MV-4-11 (cell line): ENCODE data around the gene SLC6A14.

Experiments
- DNase-seq: peaks from one replicate; lab custom pipeline; 2025; lab: John Stamatoyannopoulos, UW

The SLC6A14 gene, protein sequence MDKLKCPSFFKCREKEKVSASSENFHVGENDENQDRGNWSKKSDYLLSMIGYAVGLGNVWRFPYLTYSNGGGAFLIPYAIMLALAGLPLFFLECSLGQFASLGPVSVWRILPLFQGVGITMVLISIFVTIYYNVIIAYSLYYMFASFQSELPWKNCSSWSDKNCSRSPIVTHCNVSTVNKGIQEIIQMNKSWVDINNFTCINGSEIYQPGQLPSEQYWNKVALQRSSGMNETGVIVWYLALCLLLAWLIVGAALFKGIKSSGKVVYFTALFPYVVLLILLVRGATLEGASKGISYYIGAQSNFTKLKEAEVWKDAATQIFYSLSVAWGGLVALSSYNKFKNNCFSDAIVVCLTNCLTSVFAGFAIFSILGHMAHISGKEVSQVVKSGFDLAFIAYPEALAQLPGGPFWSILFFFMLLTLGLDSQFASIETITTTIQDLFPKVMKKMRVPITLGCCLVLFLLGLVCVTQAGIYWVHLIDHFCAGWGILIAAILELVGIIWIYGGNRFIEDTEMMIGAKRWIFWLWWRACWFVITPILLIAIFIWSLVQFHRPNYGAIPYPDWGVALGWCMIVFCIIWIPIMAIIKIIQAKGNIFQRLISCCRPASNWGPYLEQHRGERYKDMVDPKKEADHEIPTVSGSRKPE

DNA sequence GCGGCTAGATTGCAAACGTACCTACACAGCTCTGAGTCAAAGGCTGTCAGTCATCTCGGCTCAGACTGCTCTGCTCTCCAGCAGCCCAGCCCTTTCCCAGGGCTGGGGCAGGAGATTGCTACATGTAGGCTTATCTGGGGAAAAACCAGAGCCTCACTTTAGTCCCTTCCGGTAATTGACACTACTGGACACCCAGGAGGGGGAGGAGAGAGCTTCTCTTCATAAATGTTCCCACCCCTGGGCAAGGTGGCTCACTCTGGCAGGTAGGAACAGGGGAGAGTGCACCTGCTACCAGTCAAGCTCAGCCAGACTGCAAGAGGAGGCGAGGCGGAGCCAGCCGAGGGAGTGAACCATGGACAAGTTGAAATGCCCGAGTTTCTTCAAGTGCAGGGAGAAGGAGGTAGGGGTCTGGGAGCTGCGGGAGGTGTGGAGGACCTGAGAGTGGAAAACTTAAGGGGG lies at the start of gene SLC6A14:
SLC6A14 (plus strand) TSS at position 249 of the 459 bp plus-strand sequence; CDS start at position 353, 104 bp downstream.
- no peak for DNase-seq

DNA sequence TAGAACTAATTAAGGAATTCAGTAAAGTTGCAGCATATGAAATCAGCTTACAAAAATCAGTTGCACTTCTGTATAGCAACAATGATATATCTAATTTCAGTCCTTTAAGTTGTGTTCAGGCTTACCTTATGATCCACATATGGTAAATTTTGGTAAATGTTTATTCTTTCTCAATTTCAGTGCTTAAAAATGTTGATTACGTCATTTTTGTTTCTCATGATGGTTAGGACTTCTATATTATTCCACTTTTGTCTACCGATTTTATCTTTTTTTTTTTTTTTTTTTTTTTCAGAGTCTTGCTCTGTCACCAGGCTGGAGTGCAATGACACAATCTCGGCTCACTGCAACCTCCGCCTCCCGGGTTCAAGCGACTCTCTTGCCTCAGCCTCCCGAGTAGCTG lies 40.7 kb upstream of the SLC6A14 start:
- DNase-seq, result no peak

DNA sequence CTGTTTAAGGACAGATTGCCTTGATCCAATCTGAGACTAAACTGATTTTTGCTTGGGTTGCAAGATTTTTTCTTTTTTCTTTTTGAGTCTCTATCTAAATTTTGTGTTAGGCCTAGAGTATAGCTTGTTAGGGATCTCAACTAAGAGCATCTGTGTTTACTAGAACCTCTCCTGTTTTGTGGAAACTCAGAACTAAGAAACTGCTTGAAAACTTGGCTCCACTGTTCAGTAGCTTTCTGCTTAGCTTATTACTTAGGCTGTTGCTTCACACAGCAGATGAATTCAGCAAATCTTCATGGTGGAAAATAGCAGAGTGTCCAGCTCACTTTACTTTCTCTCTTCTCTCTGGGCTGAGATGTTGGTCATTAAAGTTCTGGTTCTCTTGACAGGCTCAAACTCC lies 36.7 kb upstream of the SLC6A14 start:
- DNase-seq, result no peak

DNA sequence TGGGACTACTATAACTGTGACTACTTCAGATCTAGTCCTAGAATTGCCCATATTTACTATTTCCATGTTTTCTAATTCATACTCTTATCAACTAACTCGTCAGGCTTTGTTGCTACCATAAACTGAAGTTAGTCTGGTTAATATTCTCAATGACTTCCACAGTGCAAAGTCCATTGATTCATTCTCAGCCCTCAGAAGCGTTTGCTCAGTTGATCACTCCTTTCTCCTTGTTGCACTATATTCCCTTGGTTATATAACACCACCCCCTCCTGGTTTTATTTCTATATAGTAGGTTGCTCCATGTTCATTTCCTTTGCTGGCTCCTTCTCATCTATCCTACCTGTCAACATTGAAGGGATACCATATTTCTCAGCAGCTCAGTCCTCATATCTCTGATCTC lies 27.2 kb upstream of the SLC6A14 start:
- no peak for DNase-seq

DNA sequence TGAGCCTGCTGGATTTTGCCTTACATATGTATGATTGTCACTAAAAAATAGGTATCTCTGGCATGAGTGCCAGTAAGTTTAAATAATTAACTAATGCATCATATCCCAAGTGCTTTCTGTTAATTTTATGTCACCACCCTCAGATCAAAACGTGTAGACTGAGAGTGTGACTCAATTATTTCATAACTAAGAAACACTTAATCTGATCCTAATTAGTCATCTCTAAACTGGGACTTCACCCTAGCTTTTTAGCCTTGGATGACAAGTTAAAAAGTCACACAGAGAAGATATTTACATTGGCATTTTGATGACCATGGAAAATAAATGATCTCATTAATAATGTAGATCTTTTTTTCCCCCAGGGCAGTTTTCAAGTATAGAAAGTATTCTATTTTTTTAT lies 23.1 kb upstream of the SLC6A14 start:
- DNase-seq, result no peak

DNA sequence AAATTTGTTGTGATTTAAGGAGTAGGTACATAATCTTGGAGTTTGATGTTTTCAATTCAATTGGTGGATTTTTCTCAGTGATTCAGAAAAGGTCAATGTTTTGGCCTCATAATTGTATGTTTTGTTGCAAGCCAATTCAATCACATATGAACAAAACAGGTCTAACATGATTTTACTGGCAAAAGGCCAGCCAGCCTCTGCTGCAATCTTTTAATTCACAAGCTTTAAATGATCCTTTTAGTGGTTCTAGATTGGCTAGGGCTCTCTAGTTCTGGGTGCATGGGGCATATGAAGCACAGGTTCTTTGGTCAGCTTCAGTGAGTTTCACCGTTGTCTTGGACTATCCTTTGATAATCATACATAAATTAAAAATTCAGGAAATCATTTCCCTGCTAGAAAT lies 19.2 kb upstream of the SLC6A14 start:
- DNase-seq, result no peak

DNA sequence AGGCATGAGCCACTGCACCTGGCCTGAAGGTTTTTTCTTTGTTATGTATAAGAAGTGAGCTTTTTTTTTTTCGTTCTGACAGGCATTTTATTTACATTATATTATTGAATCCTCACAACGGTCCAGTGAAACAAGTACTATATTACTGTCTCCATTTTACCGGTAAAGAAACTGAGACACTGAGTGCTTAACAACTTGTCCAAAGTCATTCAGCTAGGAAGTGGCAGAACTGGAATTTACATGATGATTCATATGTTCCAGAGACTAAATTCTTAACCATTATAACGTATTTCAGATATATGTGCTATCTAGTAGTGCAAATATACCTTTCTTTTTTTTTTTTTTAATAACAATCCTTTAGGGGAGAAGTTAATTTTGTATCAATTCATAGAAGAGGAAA lies 18.4 kb upstream of the SLC6A14 start:
- no peak for DNase-seq

DNA sequence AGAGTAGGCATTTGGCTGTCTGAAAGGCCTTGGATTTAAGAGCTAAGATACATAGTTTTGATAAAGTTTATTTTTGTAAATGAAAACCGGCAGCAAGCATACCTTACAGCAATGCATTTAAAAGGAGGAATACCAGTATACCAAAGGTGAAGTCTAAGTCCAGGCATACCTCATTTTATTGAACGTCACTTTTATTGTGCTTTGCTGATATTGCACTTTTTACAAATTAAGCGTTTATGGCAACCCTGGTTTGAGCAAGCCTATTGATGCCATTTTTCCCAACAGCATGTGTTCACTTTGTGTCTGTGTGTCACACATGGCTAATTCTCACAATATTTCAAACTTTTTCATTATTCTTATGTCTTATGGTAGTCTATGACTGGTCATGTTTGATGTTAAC lies 8.4 kb upstream of the SLC6A14 start:
- no peak for DNase-seq

DNA sequence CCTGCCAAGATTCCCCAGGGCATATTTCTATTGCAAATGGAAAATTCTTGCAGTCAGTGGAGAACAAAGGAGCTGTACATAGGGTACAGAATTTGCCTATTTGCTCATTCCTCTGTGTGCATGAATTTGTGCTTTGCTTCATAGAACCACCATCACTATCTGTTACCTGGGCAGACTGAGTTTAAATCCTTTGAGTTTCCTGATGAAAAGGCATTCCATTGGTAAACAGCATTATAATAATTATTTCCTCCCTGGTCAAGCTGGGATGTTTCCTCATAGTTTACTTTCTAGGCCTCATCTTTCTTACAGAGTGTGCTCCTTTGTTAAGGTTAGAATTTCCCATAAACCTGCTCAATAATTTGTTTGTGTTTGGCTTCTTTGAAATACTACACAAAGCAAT lies 809 bp upstream of the SLC6A14 start:
- DNase-seq, result no peak

DNA sequence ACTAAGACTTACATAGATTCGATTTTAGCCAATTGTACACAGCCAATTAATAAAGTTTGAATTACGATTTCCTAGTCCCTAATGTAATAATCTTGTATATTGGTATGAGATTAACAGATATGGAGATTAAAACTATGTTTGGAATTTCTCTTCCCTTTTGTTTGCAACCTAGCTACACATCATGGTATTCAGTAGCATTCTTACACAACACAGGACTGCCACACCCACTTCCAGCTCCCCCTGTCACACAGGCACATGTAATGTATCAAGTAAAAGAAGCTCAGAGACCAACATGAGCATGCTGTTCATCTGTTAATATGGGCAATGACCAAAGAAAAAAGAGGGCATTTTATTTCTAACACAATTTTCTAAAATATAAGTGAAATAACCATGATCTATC lies 12.8 kb downstream of the SLC6A14 start:
- no peak for DNase-seq

DNA sequence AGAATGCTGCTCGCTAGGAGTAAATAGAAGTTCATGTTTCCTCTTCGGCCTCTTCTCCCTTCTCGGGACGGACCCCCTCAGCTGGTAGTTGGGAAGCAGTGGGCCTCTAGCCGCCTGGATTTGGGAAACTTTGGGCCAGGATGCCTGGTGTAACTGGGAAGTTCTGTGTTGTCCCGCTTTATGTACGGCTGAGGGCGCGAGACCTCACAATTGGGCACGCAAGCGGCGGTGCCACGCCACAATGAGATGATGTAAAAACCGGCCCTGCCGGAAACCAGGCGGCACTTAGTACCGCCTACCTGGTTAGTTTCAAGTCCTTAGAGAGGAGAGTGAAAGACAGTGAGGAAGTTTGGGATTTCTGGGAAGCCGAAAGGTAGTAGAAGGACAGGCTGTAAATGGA lies 26.4 kb downstream of the SLC6A14 start, which contains the start of gene CT83:
CT83 (minus strand) TSS at position 155 of the 400 bp plus-strand sequence; CDS start at position 35, 120 bp downstream.
- no peak for DNase-seq

DNA sequence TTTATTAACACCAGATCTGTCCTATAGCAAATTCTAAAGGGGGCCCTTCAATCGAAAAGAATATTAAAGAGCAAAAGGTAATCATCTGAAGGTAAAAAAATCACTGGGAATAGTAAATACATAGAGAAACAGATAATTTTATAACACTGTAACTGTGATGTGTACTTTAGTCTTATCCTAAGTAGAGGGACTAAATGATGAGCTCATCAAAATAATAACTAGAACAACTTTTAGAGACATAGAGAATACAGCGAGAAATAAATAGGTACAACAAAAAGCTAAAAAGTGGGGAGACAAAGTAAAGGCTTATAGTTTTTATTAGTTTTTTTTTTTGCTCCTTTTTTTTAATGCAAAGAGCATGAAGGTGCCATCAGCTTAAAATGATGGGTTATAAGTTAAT lies 43.7 kb downstream of the SLC6A14 start:
- DNase-seq, result no peak

DNA sequence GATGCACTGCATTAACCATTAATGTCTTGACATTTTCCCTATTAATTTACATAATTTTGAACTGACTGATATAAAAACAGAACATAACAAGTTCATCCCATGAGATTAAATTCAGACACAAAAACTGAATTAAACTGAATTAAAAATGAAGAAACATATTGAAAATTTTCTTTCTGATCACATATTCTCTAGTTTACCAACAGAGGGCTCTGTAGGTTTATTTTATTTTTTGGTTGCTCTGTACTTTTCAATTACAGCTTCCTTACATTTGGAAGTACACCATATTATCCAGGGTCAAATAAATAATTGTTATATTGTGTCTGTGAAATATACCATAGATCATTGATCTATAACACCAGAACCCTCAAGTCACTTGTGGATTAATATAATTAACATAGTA lies 53.7 kb downstream of the SLC6A14 start:
- no peak for DNase-seq

DNA sequence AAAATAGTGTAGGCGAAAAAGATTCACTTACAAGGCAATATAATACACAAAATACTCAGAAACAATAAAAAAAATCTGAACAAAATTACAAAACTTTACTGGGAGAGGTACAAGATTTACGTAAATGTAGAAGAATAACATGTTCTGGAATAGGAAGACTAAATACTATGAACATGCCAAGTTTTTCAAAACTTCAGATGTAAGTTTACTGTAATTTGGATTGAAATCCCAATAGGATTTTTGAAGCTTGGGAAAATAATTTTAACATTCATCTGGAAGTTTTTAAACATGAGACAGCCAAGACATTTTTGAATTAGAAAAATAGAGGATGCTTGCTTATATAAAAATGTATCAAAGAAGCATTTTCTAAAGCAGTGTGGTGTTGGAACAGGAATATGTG lies 56.9 kb downstream of the SLC6A14 start:
- no peak for DNase-seq

DNA sequence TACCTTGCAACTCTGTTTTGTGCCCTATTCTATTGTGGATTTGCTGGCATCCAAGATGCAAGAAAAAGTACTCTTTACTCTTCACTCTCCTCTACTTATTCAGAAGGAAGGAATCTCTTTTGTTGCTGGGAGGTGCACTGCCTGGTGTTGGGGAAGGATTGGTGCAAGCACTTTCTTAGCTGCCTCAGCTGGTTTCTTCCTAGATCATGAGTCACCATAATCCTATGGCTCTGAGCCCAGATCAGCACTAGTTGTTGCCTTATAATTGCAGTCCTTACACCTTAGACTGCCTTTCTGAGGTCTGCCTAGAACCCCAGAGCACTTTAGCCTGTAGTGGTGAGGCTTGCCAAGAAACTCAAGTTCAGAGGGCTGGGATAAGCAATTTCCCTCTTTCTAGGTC lies 63.4 kb downstream of the SLC6A14 start:
- no peak for DNase-seq
